ENCODE results near the gene OTOP3. TPM values are rescaled to one million over a fixed set of nuclear protein-coding genes. Genes with fewer than 3 reads are reported as not detected.
A peak's percentile ranks its signal among the peaks of the same experiment; 100 is the strongest.

OTOP3 gene
- total RNA-seq, 4 donors from 2014 or later: 1.6 to 3.8 TPM; not detected in 2

GRCh38 chr17:74922694-74923537 lies 12.8 kb upstream of the OTOP3 start, which contains the start of gene USH1G:
Gene USH1G, minus strand, starts transcription at chr17:74923255. Its CDS starts 182 bp downstream, at chr17:74923073.
- Histone ChIP-seq H3K4me1 (peaks cover 10 to 24% (median 15%) of the 10 kb centered on the region in 4 donors), H3K4me3 (peak within 1 kb of the TSS in 2 of 4 donors; percentile 21 to 41), H3K9me3 (no peaks in the 10 kb centered on the region), H3K27me3 (peaks cover 91% of the 10 kb centered on the region), H3K27ac (no peak within 1 kb of the TSS), H3K36me3 (no peaks in the 10 kb centered on the region)
- 13% methylated on average over 21 of the region's 57 CpGs; no CpG with 5 or more reads in 1 of the 2 donors for WGBS, 2 donors (ENCODE audit: low coverage in 1 of 2)
- in situ Hi-C loops (cut with MboI; ENCODE audit: low pct_ligation_motif_present in 1 of 4, low pct_unique_long_range_greater_than_20kb in 1 of 4, low sequenced_read_pairs in 3 of 4) (no loop called here), intact Hi-C loops (cut with DNase I; ENCODE audit: low total_unique reads) (no loop called here)
- no peak for TF ChIP-seq POLR2A (IDR thresholded peaks at IDR 0.05)
- TF ChIP-seq POLR2AphosphoS5 (IDR thresholded peaks at IDR 0.05): no peak
- TF ChIP-seq CTCF (IDR thresholded peaks at IDR 0.05): no peak
- TF ChIP-seq EP300 (IDR thresholded peaks at IDR 0.05; ENCODE audit: low read depth): no peak
- peak; percentile 17 for DNase-seq

GRCh38 chr17:74923538-74924249 lies 12.0 kb upstream of the OTOP3 start:
- 6% methylated on average over 46 of the region's 59 CpGs; no CpG with 5 or more reads in 1 of the 2 donors for WGBS, 2 donors (ENCODE audit: low coverage in 1 of 2)
- peak; percentile 78 for DNase-seq
- no peaks in the 10 kb centered on the region for H3K9me3 ChIP-seq
- H3K27ac ChIP-seq: no peak overlapping the region
- TF ChIP-seq EP300 (IDR thresholded peaks at IDR 0.05; ENCODE audit: low read depth) (no peak), CTCF (IDR thresholded peaks at IDR 0.05) (peak; percentile 70 to 95 (median 80)), POLR2AphosphoS5 (IDR thresholded peaks at IDR 0.05) (no peak), POLR2A (IDR thresholded peaks at IDR 0.05) (no peak)
- H3K4me3 ChIP-seq: peak overlapping the region in 2 of 4 donors; percentile 21 to 41
- peaks cover 10 to 24% (median 15%) of the 10 kb centered on the region in 4 donors for H3K4me1 ChIP-seq
- no peaks in the 10 kb centered on the region for H3K36me3 ChIP-seq
- intact Hi-C loops (cut with DNase I; ENCODE audit: low total_unique reads): no loop called here
- peaks cover 94% of the 10 kb centered on the region for H3K27me3 ChIP-seq
- in situ Hi-C loops (cut with MboI; ENCODE audit: low pct_ligation_motif_present in 1 of 4, low pct_unique_long_range_greater_than_20kb in 1 of 4, low sequenced_read_pairs in 3 of 4): no loop called here

GRCh38 chr17:74924250-74924948 lies 11.3 kb upstream of the OTOP3 start, which contains the start of gene OTOP2:
Gene OTOP2, plus strand, starts transcription at chr17:74924273. Its CDS starts 360 bp downstream, at chr17:74924633.
- H3K4me3 ChIP-seq: peak within 1 kb of the TSS in 2 of 4 donors; percentile 21 to 41
- H3K36me3 ChIP-seq: no peaks in the 10 kb centered on the region
- WGBS, 2 donors (ENCODE audit: low coverage in 1 of 2): 10 to 15% methylated on average over 7 to 48 of the region's 54 CpGs
- TF ChIP-seq EP300 (IDR thresholded peaks at IDR 0.05; ENCODE audit: low read depth) (no peak), POLR2A (IDR thresholded peaks at IDR 0.05) (no peak), CTCF (IDR thresholded peaks at IDR 0.05) (no peak), POLR2AphosphoS5 (IDR thresholded peaks at IDR 0.05) (no peak)
- in situ Hi-C loops (cut with MboI; ENCODE audit: low pct_ligation_motif_present in 1 of 4, low pct_unique_long_range_greater_than_20kb in 1 of 4, low sequenced_read_pairs in 3 of 4): no loop called here
- intact Hi-C loops (cut with DNase I; ENCODE audit: low total_unique reads): no loop called here
- H3K4me1 ChIP-seq: peaks cover 10 to 24% (median 15%) of the 10 kb centered on the region in 4 donors
- DNase-seq: peak; percentile 25
- no peak within 1 kb of the TSS for H3K27ac ChIP-seq
- H3K9me3 ChIP-seq: no peaks in the 10 kb centered on the region
- H3K27me3 ChIP-seq: peaks cover 96% of the 10 kb centered on the region
